ENCODE results near the gene IKZF3.
A peak's percentile ranks its signal among the peaks of the same experiment; 100 is the strongest.

IKZF3 gene

GRCh38 chr17:39826334-39826733, 37.8 kb downstream of the IKZF3 start:
- Mint-ChIP-seq H3K4me3 (no peak overlapping the region), H3K9me3 (peaks cover 12% of the 10 kb centered on the region), H3K36me3 (ENCODE audit: insufficient read depth) (peaks cover 71% of the 10 kb centered on the region), H3K4me1 (peaks cover 36% of the 10 kb centered on the region), H3K27ac (ENCODE audit: low read depth) (no peak overlapping the region), H3K27me3 (no peaks in the 10 kb centered on the region)
- no peak for ATAC-seq (replicated peaks; ENCODE audit: extremely low read depth, poor library complexity, severe bottlenecking)
- no peak for DNase-seq (ENCODE audit: low spot score in 2 of 2)

GRCh38 chr17:39823407-39824054, 40.6 kb downstream of the IKZF3 start:
- Mint-ChIP-seq H3K4me1 (peaks cover 51% of the 10 kb centered on the region), H3K9me3 (peaks cover 12% of the 10 kb centered on the region), H3K27ac (ENCODE audit: low read depth) (peak overlapping the region; percentile 95), H3K36me3 (ENCODE audit: insufficient read depth) (peaks cover 59% of the 10 kb centered on the region), H3K27me3 (no peaks in the 10 kb centered on the region), H3K4me3 (no peak overlapping the region)
- no peak for DNase-seq (ENCODE audit: low spot score in 2 of 2)
- no peak for ATAC-seq (replicated peaks; ENCODE audit: extremely low read depth, poor library complexity, severe bottlenecking)

- peaks cover 46% of the 10 kb centered on the region for H3K4me1 Mint-ChIP-seq
- H3K27ac Mint-ChIP-seq (ENCODE audit: low read depth) = peak overlapping the region; percentile 95
- H3K4me3 Mint-ChIP-seq = no peak overlapping the region
- H3K27me3 Mint-ChIP-seq = no peaks in the 10 kb centered on the region
- ATAC-seq (replicated peaks; ENCODE audit: extremely low read depth, poor library complexity, severe bottlenecking) (no peak), DNase-seq (ENCODE audit: low spot score in 2 of 2) (no peak)
- peaks cover 47% of the 10 kb centered on the region for H3K36me3 Mint-ChIP-seq (ENCODE audit: insufficient read depth)
- H3K9me3 Mint-ChIP-seq = peaks cover 12% of the 10 kb centered on the region
These were observed 42.1 kb downstream of the IKZF3 start for GRCh38 chr17:39822051-39822451.

DNA sequence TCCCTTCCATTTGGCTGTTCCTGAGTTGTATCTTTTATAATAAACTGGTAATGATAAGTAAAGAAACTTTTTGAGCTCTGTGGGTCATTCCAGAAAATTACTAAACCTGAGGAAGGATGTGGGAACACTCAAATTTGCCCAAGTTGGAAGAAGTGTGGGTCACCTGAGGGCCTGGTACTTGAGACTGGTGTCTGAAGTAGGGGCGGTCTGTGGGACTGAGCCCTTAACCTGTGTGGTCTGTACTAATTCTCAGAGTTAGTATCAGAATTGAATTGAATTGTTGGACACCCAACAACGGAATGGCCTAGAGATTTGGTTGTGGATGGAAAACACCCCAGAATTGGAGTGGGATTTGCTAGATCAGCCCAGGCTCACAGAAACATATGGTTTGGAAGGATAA, 43.1 kb downstream of the IKZF3 start:
- Mint-ChIP-seq H3K36me3 (ENCODE audit: insufficient read depth) (peaks cover 40% of the 10 kb centered on the region), H3K9me3 (peaks cover 12% of the 10 kb centered on the region), H3K4me1 (peaks cover 46% of the 10 kb centered on the region), H3K27ac (ENCODE audit: low read depth) (peak overlapping the region; percentile 95), H3K4me3 (peak overlapping the region; percentile 47), H3K27me3 (no peaks in the 10 kb centered on the region)
- DNase-seq (ENCODE audit: low spot score in 2 of 2) (no peak), ATAC-seq (replicated peaks; ENCODE audit: extremely low read depth, poor library complexity, severe bottlenecking) (no peak)

- Mint-ChIP-seq H3K4me3 (peak overlapping the region; percentile 47), H3K27me3 (no peaks in the 10 kb centered on the region), H3K36me3 (ENCODE audit: insufficient read depth) (peaks cover 38% of the 10 kb centered on the region), H3K4me1 (peaks cover 47% of the 10 kb centered on the region), H3K27ac (ENCODE audit: low read depth) (peak overlapping the region; percentile 95), H3K9me3 (peaks cover 12% of the 10 kb centered on the region)
- DNase-seq (ENCODE audit: low spot score in 2 of 2) (no peak), ATAC-seq (replicated peaks; ENCODE audit: extremely low read depth, poor library complexity, severe bottlenecking) (no peak)
These were observed 43.6 kb downstream of the IKZF3 start for GRCh38 chr17:39820541-39820940.

DNA sequence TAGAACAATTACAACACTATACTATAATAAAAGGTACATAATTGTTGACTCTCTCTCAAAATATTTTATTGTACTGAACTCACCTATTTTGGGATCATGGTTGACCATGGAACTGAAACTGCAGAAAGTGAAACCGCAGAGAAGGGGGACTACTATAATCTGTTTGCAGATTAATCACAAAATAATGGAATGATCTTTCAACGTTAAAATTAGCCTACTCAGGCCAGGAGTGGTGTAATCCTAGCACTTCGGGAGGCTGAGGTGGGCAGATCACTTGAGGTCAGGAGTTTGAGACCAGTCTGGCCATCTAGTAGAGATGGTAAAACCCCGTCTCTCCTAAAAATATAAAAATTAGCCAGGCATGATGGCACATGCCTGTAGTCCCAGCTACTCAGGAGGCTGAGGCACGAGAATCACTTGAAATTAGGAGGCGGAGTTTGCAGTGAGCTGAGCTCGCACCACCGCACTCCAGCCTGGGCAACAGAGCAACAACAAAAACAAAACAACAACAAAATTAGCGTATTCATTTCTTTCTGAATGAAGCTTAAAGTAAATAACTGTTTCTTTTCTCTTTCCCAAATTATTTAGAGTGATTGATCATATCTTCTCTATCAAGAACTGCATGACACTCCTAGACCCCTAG, 45.6 kb downstream of the IKZF3 start:
- Mint-ChIP-seq H3K4me3 (peak overlapping the region; percentile 55), H3K27ac (ENCODE audit: low read depth) (peak overlapping the region; percentile 95), H3K4me1 (peaks cover 68% of the 10 kb centered on the region), H3K9me3 (peaks cover 7% of the 10 kb centered on the region), H3K27me3 (no peaks in the 10 kb centered on the region), H3K36me3 (ENCODE audit: insufficient read depth) (peaks cover 27% of the 10 kb centered on the region)
- ATAC-seq (replicated peaks; ENCODE audit: extremely low read depth, poor library complexity, severe bottlenecking) = peak; percentile 45
- peak in 1 of 2 donors; percentile 44 for DNase-seq (ENCODE audit: low spot score in 2 of 2)

DNA sequence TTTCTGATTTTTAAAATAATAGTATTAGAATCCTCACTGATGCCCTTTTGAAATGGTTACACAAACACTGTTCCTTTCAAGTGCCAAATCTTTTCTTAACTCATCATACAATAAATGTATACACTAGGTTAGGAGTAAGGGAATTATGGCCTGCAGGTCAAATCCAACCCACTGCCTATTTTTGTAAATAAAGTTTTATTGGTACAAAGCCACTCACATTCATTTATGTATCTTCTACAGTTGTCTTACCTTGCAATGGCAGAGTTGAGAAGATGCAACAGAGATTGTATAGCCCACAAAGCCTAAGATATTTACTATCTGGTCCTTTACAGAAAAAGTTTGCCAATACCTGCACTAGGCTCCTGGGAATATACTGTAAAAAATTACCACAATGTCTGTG, 47.8 kb downstream of the IKZF3 start:
- Mint-ChIP-seq H3K9me3 (no peaks in the 10 kb centered on the region), H3K27me3 (no peaks in the 10 kb centered on the region), H3K4me3 (no peak overlapping the region), H3K27ac (ENCODE audit: low read depth) (no peak overlapping the region), H3K4me1 (peaks cover 66% of the 10 kb centered on the region), H3K36me3 (ENCODE audit: insufficient read depth) (peaks cover 22% of the 10 kb centered on the region)
- ATAC-seq (replicated peaks; ENCODE audit: extremely low read depth, poor library complexity, severe bottlenecking) = no peak
- no peak for DNase-seq (ENCODE audit: low spot score in 2 of 2)

GRCh38 chr17:39814497-39814896, 49.6 kb downstream of the IKZF3 start:
- peak overlapping the region; percentile 88 for H3K27ac Mint-ChIP-seq (ENCODE audit: low read depth)
- H3K27me3 Mint-ChIP-seq = no peaks in the 10 kb centered on the region
- DNase-seq (ENCODE audit: low spot score in 2 of 2) (no peak), ATAC-seq (replicated peaks; ENCODE audit: extremely low read depth, poor library complexity, severe bottlenecking) (no peak)
- H3K4me3 Mint-ChIP-seq = peak overlapping the region; percentile 62
- H3K9me3 Mint-ChIP-seq = no peaks in the 10 kb centered on the region
- peaks cover 22% of the 10 kb centered on the region for H3K36me3 Mint-ChIP-seq (ENCODE audit: insufficient read depth)
- H3K4me1 Mint-ChIP-seq = peaks cover 57% of the 10 kb centered on the region

- no peaks in the 10 kb centered on the region for H3K9me3 Mint-ChIP-seq
- H3K27me3 Mint-ChIP-seq = no peaks in the 10 kb centered on the region
- H3K36me3 Mint-ChIP-seq (ENCODE audit: insufficient read depth) = peaks cover 20% of the 10 kb centered on the region
- H3K27ac Mint-ChIP-seq (ENCODE audit: low read depth) = peak overlapping the region; percentile 88
- H3K4me3 Mint-ChIP-seq = peak overlapping the region; percentile 62
- H3K4me1 Mint-ChIP-seq = peaks cover 60% of the 10 kb centered on the region
- DNase-seq (ENCODE audit: low spot score in 2 of 2) = peak in 1 of 2 donors; percentile 68
- peak; percentile 96 for ATAC-seq (replicated peaks; ENCODE audit: extremely low read depth, poor library complexity, severe bottlenecking)
These were observed 50.5 kb downstream of the IKZF3 start for GRCh38 chr17:39813631-39814030.

GRCh38 chr17:39812466-39812865, 51.6 kb downstream of the IKZF3 start:
- Mint-ChIP-seq H3K9me3 (no peaks in the 10 kb centered on the region), H3K36me3 (ENCODE audit: insufficient read depth) (peaks cover 21% of the 10 kb centered on the region), H3K27ac (ENCODE audit: low read depth) (peak overlapping the region; percentile 88), H3K4me3 (peak overlapping the region; percentile 62), H3K27me3 (no peaks in the 10 kb centered on the region), H3K4me1 (peaks cover 59% of the 10 kb centered on the region)
- ATAC-seq (replicated peaks; ENCODE audit: extremely low read depth, poor library complexity, severe bottlenecking) (no peak), DNase-seq (ENCODE audit: low spot score in 2 of 2) (no peak)

- no peak overlapping the region for H3K4me3 Mint-ChIP-seq
- H3K36me3 Mint-ChIP-seq (ENCODE audit: insufficient read depth) = peaks cover 21% of the 10 kb centered on the region
These were observed 53.0 kb downstream of the IKZF3 start for GRCh38 chr17:39810939-39811728.

GRCh38 chr17:39809221-39809620, 54.9 kb downstream of the IKZF3 start:
- H3K27ac Mint-ChIP-seq (ENCODE audit: low read depth) = peak overlapping the region; percentile 81
- no peaks in the 10 kb centered on the region for H3K27me3 Mint-ChIP-seq
- H3K4me1 Mint-ChIP-seq = peaks cover 67% of the 10 kb centered on the region
- peaks cover 24% of the 10 kb centered on the region for H3K36me3 Mint-ChIP-seq (ENCODE audit: insufficient read depth)
- no peak for DNase-seq (ENCODE audit: low spot score in 2 of 2)
- no peaks in the 10 kb centered on the region for H3K9me3 Mint-ChIP-seq
- no peak for ATAC-seq (replicated peaks; ENCODE audit: extremely low read depth, poor library complexity, severe bottlenecking)
- H3K4me3 Mint-ChIP-seq = no peak overlapping the region

More at GRCh38 chr17:39810939-39811728, 53.0 kb downstream of the IKZF3 start:
- peak overlapping the region; percentile 80 for H3K27ac Mint-ChIP-seq (ENCODE audit: low read depth)
- ATAC-seq (replicated peaks; ENCODE audit: extremely low read depth, poor library complexity, severe bottlenecking) = no peak
- no peak for DNase-seq (ENCODE audit: low spot score in 2 of 2)
- peaks cover 67% of the 10 kb centered on the region for H3K4me1 Mint-ChIP-seq
- no peaks in the 10 kb centered on the region for H3K27me3 Mint-ChIP-seq
- no peaks in the 10 kb centered on the region for H3K9me3 Mint-ChIP-seq

All from central memory CD8-positive, alpha-beta T cell (primary cell).